B cell (primary cell): Measurements from ENCODE around the gene LTA4H. TPM values are rescaled to one million over a fixed set of nuclear protein-coding genes. Genes with fewer than 3 reads are reported as not detected.

ENCODE experiments used
- ATAC-seq: fragments of 200-7000 bp; cut with Tn5 transposase; one replicate; pipeline ENCODE4 v1.10.0; 2021; ENCODE audit warnings: low read depth, mild to moderate bottlenecking, moderate number of reproducible peaks, moderate library complexity
- CTCF ChIA-PET: fragments of 350-600 bp; sonication (Branson Sonifier 250); formaldehyde crosslinking; loops from one replicate; lab custom pipeline; 2021; ENCODE audit warnings: antibody characterized with exemption, inconsistent platforms; lab: Charles Lee
- POLR2A ChIA-PET: fragments of 350-600 bp; sonication (Branson Sonifier 250); formaldehyde crosslinking; loops from one replicate; lab custom pipeline; 2021; ENCODE audit warnings: antibody characterized with exemption; lab: Charles Lee
- DNase-seq: peaks from one replicate; pipeline ENCODE4 v3.0.0; 2013
- H2AFZ ChIP-seq: 2 replicates; pipeline ENCODE4 v1.6.1; 2012; ENCODE audit warnings: mild to moderate bottlenecking, low read depth, low read length; ENCODE audit not compliant: insufficient read depth, poor library complexity, severe bottlenecking
- H3K27ac ChIP-seq, 2 donors: 1 replicate in 1 of 2; 2 replicates in 1 of 2; pipeline ENCODE4 v1.5.1; 2012 to 2013; ENCODE audit warnings: low read length in 2 of 2, mild to moderate bottlenecking in 2 of 2, moderate library complexity in 1 of 2
- H3K27me3 ChIP-seq, 4 experiments: fragments of 200-600 bp in 1 of 4; sonication (generic) in 1 of 4; replicated peaks in 1 of 4; 1 replicate in 2 of 4; 2 replicates in 2 of 4; pipeline versions ENCODE4 v1.6.1 to v1.7.0; 2013 to 2016; ENCODE audit warnings: low read length in 3 of 4, mild to moderate bottlenecking in 2 of 4, mixed read lengths in 1 of 4, moderate library complexity in 1 of 4; ENCODE audit not compliant: insufficient read depth in 4 of 4, control insufficient read depth in 3 of 4; ENCODE audit errors: control extremely low read depth in 1 of 4
- H3K36me3 ChIP-seq, 2 experiments: replicated peaks in 1 of 2; 1 replicate in 1 of 2; 2 replicates in 1 of 2; pipeline versions ENCODE4 v1.6.1 to v1.7.1; 2013; ENCODE audit warnings: low read length in 1 of 2; ENCODE audit not compliant: insufficient read depth in 2 of 2, control insufficient read depth in 1 of 2; ENCODE audit errors: control extremely low read depth in 1 of 2, extremely low read depth in 1 of 2
- H3K4me1 ChIP-seq, 2 donors: fragments of 200-600 bp in 1 of 2; sonication (generic) in 1 of 2; 1 replicate in 1 of 2; 2 replicates in 1 of 2; pipeline versions ENCODE4 v1.5.1 to v1.6.1; 2013 to 2017; ENCODE audit warnings: low read length in 2 of 2; ENCODE audit not compliant: control insufficient read depth in 2 of 2, insufficient read depth in 2 of 2
- H3K4me2 ChIP-seq: replicated peaks from 2 replicates; pipeline ENCODE3; 2012; ENCODE audit warnings: mild to moderate bottlenecking, low read depth, low read length; ENCODE audit not compliant: poor library complexity, severe bottlenecking
- H3K4me3 ChIP-seq, 5 experiments: fragments of 200-600 bp in 1 of 5; sonication (generic) in 1 of 5; 1 replicate in 3 of 5; 2 replicates in 2 of 5; pipeline versions ENCODE4 v1.5.1 to v1.7.0; 2011 to 2016; ENCODE audit warnings: low read length in 4 of 5, mild to moderate bottlenecking in 4 of 5, low read depth in 2 of 5, control low read depth in 1 of 5, moderate library complexity in 1 of 5; ENCODE audit not compliant: insufficient read depth in 1 of 5; ENCODE audit errors: control extremely low read depth in 1 of 5, extremely low read depth in 1 of 5
- H3K79me2 ChIP-seq: fragments of 200-600 bp; sonication (generic); one replicate; pipeline ENCODE4 v1.6.0; 2016; ENCODE audit warnings: low read length; ENCODE audit not compliant: control insufficient read depth, insufficient read depth
- H3K9ac ChIP-seq: fragments of 200-600 bp; sonication (generic); 2 replicates; pipeline ENCODE4 v1.6.1; 2017; ENCODE audit warnings: mild to moderate bottlenecking, low read length, moderate library complexity
- H3K9me3 ChIP-seq, 3 donors: one replicate each; pipeline versions ENCODE4 v1.6.1 to v1.7.1; 2013; ENCODE audit warnings: low read length in 2 of 3; ENCODE audit not compliant: control insufficient read depth in 2 of 3, insufficient read depth in 1 of 3; ENCODE audit errors: control extremely low read depth in 1 of 3
- H4K20me1 ChIP-seq: 2 replicates; pipeline ENCODE4 v1.6.0; 2012; ENCODE audit warnings: mild to moderate bottlenecking, low read length; ENCODE audit not compliant: insufficient read depth, control insufficient read depth, poor library complexity, severe bottlenecking
- H3K27ac Mint-ChIP-seq: one replicate; pipeline ENCODE4 v1.8.0; 2021; ENCODE audit warnings: mixed read lengths
- H3K27me3 Mint-ChIP-seq: one replicate; pipeline ENCODE4 v1.8.0; 2021; ENCODE audit warnings: mixed read lengths
- H3K4me1 Mint-ChIP-seq: one replicate; pipeline ENCODE4 v1.8.0; 2021; ENCODE audit warnings: mixed read lengths
- H3K4me3 Mint-ChIP-seq: one replicate; pipeline ENCODE4 v1.8.0; 2021; ENCODE audit warnings: mixed read lengths
- H3K9me3 Mint-ChIP-seq: one replicate; pipeline ENCODE4 v1.8.0; 2022; ENCODE audit warnings: mixed read lengths; ENCODE audit not compliant: insufficient read depth
- EZH2 ChIP-seq: IDR thresholded peaks from 2 replicates; pipeline ENCODE4 v1.6.1; 2012; ENCODE audit warnings: borderline replicate concordance, low read depth, mild to moderate bottlenecking, moderate library complexity, low read length; ENCODE audit not compliant: insufficient read depth, poor library complexity, severe bottlenecking
- WGBS: methylation state at CpG from one replicate; pipeline ENCODE4 v1.1.5; 2013; ENCODE audit warnings: missing lambda C conversion rate; ENCODE audit not compliant: insufficient coverage; 5-methylcytosine and 5-hydroxymethylcytosine counted together
- intact Hi-C: fragments of 100-400 bp; cut with micrococcal nuclease; formaldehyde crosslinking; loops from one replicate; pipeline ENCODE4 v1.10.0; 2022
- polyA plus RNA-seq: library from polyadenylated mRNA; depleted of rRNA; stranded (reverse); fragments of >200 nt; gene quantifications from 2 replicates; pipeline ENCODE4 v1.2.3, GENCODE V29; 2012
- total RNA-seq, 2 donors: library from RNA; stranded (reverse); fragments of 120-200 nt in 1 of 2; gene quantifications; 1 replicate in 1 of 2; 2 replicates in 1 of 2; pipeline versions ENCODE4 v1.2.3 to v1.2.4, GENCODE V29; 2013 to 2022
- TF ChIP-seq, protein P1 (sequence below): fragments of 200-600 bp; IDR thresholded peaks from one replicate; pipeline ENCODE4 v1.8.0; 2022; ENCODE audit warnings: antibody characterized with exemption, mild to moderate bottlenecking

The LTA4H gene
- total and polyA plus RNA-seq, 2 donors (not counting 1 experiment from before 2014, with no cell fraction given) = 153 to 167 TPM

GRCh38 chr12:95975491-95975890, 59.9 kb downstream of the LTA4H start:
- ATAC-seq = no peak
- no peak for TF ChIP-seq EZH2
- TF ChIP-seq, protein P1, sequence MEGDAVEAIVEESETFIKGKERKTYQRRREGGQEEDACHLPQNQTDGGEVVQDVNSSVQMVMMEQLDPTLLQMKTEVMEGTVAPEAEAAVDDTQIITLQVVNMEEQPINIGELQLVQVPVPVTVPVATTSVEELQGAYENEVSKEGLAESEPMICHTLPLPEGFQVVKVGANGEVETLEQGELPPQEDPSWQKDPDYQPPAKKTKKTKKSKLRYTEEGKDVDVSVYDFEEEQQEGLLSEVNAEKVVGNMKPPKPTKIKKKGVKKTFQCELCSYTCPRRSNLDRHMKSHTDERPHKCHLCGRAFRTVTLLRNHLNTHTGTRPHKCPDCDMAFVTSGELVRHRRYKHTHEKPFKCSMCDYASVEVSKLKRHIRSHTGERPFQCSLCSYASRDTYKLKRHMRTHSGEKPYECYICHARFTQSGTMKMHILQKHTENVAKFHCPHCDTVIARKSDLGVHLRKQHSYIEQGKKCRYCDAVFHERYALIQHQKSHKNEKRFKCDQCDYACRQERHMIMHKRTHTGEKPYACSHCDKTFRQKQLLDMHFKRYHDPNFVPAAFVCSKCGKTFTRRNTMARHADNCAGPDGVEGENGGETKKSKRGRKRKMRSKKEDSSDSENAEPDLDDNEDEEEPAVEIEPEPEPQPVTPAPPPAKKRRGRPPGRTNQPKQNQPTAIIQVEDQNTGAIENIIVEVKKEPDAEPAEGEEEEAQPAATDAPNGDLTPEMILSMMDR = no peak
- no peak overlapping the region for H3K4me3 ChIP-seq
- no peak overlapping the region for H3K4me2 ChIP-seq
- intact Hi-C loops = no loop called here
- peaks cover 0 to 2% of the 10 kb centered on the region in 2 experiments for H3K36me3 ChIP-seq
- H3K4me1 ChIP-seq = no peaks in the 10 kb centered on the region
- H3K9ac ChIP-seq = no peak overlapping the region
- ChIA-PET CTCF (no interaction called here), POLR2A (no interaction called here)
- H3K4me3 Mint-ChIP-seq = no peak overlapping the region
- DNase-seq = no peak
- H3K27ac ChIP-seq = no peak overlapping the region
- H2AFZ ChIP-seq = no peak overlapping the region
- no peak overlapping the region for H3K27ac Mint-ChIP-seq
- no peaks in the 10 kb centered on the region for H3K27me3 ChIP-seq
- H3K9me3 ChIP-seq = no peaks in the 10 kb centered on the region
- H3K9me3 Mint-ChIP-seq = no peaks in the 10 kb centered on the region
- no peaks in the 10 kb centered on the region for H3K79me2 ChIP-seq
- WGBS = 100% methylated on average over 2 of the region's 4 CpGs
- no peaks in the 10 kb centered on the region for H3K4me1 Mint-ChIP-seq
- no peaks in the 10 kb centered on the region for H4K20me1 ChIP-seq
- no peaks in the 10 kb centered on the region for H3K27me3 Mint-ChIP-seq

DNA sequence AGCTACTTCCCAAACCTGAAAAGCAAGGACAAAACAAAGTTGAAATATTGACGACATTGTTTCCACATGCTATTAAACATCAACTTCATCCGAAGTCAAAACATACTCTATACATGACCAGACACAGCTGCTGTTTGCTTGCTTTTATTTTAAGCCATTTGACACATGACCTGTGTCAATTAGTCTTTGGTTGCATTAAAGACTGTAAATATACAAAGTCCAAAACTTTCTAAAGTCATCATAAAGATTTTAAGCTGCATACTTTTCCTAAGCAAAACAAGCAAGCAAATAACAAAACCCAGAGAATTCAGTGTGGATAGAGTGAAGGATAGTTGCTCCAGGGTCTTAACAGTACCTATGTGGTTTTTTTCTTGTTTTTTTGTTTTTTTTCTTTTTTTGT, 61.0 kb downstream of the LTA4H start:
- Mint-ChIP-seq H3K27ac (no peak overlapping the region), H3K4me3 (no peak overlapping the region), H3K27me3 (no peaks in the 10 kb centered on the region), H3K9me3 (no peaks in the 10 kb centered on the region), H3K4me1 (no peaks in the 10 kb centered on the region)
- POLR2A ChIA-PET = no interaction called here
- H3K4me1 ChIP-seq = no peaks in the 10 kb centered on the region
- no peak overlapping the region for H3K9ac ChIP-seq
- no peaks in the 10 kb centered on the region for H4K20me1 ChIP-seq
- intact Hi-C loops = no loop called here
- CTCF ChIA-PET = no interaction called here
- WGBS = no CpG with 5 or more reads among the region's 2 CpGs
- peaks cover 0 to 2% of the 10 kb centered on the region in 2 experiments for H3K36me3 ChIP-seq
- DNase-seq = no peak
- H3K27ac ChIP-seq = no peak overlapping the region
- H3K4me2 ChIP-seq = no peak overlapping the region
- no peaks in the 10 kb centered on the region for H3K79me2 ChIP-seq
- no peaks in the 10 kb centered on the region for H3K9me3 ChIP-seq
- no peaks in the 10 kb centered on the region for H3K27me3 ChIP-seq
- ATAC-seq = no peak
- H3K4me3 ChIP-seq = no peak overlapping the region
- no peak for TF ChIP-seq EZH2
- TF ChIP-seq, protein P1 = no peak
- no peak overlapping the region for H2AFZ ChIP-seq
